Adipocyte (in vitro differentiated cells): ENCODE data around the gene AP1G2.

Source experiments
- DNase-seq: peaks from one replicate; pipeline ENCODE4 v3.0.0-alpha.2; 2015; ENCODE audit warnings: low read depth
- H3K27me3 ChIP-seq: replicated peaks from 2 replicates; pipeline ENCODE4 v1.7.0; 2013; ENCODE audit warnings: mild to moderate bottlenecking, low read length, moderate library complexity; ENCODE audit not compliant: control insufficient read depth, insufficient read depth
- H3K36me3 ChIP-seq: 2 replicates; pipeline ENCODE4 v1.7.0; 2013; ENCODE audit warnings: low read length, mild to moderate bottlenecking, moderate library complexity; ENCODE audit not compliant: control insufficient read depth, insufficient read depth, severe bottlenecking
- H3K4me1 ChIP-seq: 2 replicates; pipeline ENCODE4 v1.7.0; 2013; ENCODE audit warnings: mild to moderate bottlenecking, low read length, moderate library complexity; ENCODE audit not compliant: control insufficient read depth, insufficient read depth
- H3K4me3 ChIP-seq: 2 replicates; pipeline ENCODE4 v1.7.0; 2013; ENCODE audit warnings: mild to moderate bottlenecking, low read length, moderate library complexity
- H3K9ac ChIP-seq: 2 replicates; pipeline ENCODE4 v1.7.0; 2013; ENCODE audit warnings: mild to moderate bottlenecking, low read length, moderate library complexity
- H3K9me3 ChIP-seq: 2 replicates; pipeline ENCODE4 v1.7.0; 2013; ENCODE audit warnings: mild to moderate bottlenecking, low read length, moderate library complexity; ENCODE audit not compliant: control insufficient read depth

The AP1G2 gene

DNA sequence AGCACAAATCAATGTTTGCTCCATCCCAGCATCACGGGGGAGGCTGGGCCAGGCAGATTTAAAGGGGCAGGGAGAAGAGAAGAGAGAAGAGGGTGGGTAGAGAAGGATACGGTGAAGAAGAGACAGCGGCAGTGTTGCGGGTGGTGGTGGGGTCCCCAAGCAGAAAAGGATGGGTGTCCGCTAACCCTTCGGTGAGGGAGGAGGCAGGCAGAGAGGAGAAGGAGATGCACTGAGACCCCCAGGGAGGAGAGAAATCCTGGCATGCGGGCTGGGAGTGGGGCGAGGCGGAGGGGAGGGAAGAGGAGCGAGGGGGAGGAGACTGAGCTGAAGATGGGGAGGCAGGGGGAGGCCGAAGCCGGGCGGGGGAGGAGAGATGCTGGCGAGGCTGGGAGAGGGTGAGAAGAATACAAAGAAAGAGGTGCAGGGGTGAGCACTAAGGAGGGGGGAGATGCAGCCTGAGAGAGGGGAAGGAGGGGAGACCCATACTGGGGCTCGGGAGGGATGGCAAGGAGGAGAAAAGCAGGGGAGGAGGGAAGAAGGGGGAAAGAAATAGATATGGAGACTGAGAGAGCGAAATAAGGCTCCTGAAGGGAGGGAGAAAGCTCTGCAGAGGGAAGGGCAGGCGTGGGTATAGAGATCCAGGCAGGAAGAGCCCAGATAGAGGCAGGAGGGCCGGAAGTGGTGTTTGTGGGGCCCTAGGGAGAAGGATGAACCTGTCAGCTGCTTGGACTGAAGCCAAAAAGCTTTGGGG lies 11.1 kb upstream of the AP1G2 start, which contains the start of gene JPH4:
Gene JPH4, minus strand, starts transcription at position 231 of the 751 bp plus-strand sequence. CDS start 1,337 bp downstream, outside the sequence.
- Histone ChIP-seq H3K4me3 (no peak within 1 kb of the TSS), H3K27me3 (peaks cover 55% of the 10 kb centered on the region), H3K36me3 (no peaks in the 10 kb centered on the region), H3K4me1 (no peaks in the 10 kb centered on the region), H3K9me3 (no peaks in the 10 kb centered on the region), H3K9ac (no peak within 1 kb of the TSS)
- no peak for DNase-seq

DNA sequence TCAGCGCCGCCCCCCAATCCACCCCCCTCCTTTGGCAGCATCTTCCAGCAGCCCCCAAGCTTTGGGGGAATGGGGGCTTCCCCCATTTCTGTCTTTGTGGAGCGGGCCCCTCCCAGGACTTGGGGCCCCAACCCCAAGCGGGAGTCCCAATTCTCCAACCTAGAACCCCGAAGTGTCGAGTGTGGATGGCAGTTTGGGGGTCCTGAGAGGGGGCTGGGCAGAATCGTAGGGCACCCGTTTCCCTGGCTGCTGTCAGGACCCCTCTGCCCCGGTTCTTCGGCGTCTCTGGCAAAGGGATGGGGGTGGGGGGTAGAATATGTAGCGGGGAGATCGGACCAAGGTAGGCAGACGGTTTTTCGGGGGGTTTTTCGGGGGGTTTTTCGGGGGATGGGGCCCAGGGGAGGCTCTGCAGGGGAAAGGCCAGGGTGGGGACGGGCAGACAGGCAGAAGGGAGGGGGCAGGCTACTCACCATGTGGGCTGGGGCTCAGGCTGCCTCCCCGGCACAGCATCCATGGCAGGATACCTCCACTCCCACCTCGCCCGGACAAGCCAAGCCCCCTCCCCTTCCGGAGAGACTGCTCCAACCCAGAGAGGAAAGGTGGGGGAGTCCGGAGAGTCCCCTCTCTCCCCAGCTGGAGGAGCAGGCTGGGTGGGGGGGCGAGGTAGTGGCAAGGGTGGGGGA lies 10.3 kb upstream of the AP1G2 start:
- H3K4me3 ChIP-seq = no peak overlapping the region
- peaks cover 49% of the 10 kb centered on the region for H3K27me3 ChIP-seq
- no peak for DNase-seq
- no peaks in the 10 kb centered on the region for H3K9me3 ChIP-seq
- no peaks in the 10 kb centered on the region for H3K4me1 ChIP-seq
- H3K36me3 ChIP-seq = no peaks in the 10 kb centered on the region
- no peak overlapping the region for H3K9ac ChIP-seq

DNA sequence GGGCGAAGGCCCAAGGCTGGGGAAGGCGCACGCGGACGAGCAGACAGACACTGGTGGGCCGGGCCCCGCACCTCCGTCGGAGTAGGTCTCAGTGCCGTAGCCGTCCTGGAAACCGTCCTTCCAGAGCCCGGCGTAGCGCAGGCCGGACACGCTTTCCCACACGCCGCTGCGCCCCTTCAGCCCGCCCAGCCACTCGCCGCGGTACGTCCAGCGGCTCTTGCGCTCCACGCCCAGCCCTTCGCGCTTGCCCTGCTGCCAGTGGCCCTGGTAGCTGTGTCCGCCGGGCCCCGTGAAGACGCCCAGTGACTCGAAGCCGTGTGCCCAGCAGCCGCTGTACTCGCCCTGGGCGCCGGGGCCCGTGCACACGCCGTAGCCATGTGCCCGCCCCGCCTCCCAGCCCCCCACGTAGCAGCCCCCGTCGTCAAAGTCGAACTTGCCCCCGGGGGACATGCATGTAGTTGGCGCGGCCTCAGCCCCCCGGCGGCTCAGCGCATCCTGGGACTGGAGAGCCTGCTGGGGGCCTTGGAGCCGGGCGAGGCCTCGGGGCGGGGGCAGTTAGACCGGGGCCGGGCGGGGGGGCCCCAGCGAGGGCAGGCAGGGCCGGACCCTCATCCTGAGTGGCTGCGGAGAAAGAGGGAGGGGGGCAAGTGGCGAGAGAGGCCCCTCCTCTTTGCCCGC lies 9.6 kb upstream of the AP1G2 start:
- peak; percentile 15 for DNase-seq
- H3K9me3 ChIP-seq = no peaks in the 10 kb centered on the region
- H3K27me3 ChIP-seq = peaks cover 42% of the 10 kb centered on the region
- H3K9ac ChIP-seq = no peak overlapping the region
- H3K4me1 ChIP-seq = no peaks in the 10 kb centered on the region
- no peaks in the 10 kb centered on the region for H3K36me3 ChIP-seq
- H3K4me3 ChIP-seq = no peak overlapping the region

DNA sequence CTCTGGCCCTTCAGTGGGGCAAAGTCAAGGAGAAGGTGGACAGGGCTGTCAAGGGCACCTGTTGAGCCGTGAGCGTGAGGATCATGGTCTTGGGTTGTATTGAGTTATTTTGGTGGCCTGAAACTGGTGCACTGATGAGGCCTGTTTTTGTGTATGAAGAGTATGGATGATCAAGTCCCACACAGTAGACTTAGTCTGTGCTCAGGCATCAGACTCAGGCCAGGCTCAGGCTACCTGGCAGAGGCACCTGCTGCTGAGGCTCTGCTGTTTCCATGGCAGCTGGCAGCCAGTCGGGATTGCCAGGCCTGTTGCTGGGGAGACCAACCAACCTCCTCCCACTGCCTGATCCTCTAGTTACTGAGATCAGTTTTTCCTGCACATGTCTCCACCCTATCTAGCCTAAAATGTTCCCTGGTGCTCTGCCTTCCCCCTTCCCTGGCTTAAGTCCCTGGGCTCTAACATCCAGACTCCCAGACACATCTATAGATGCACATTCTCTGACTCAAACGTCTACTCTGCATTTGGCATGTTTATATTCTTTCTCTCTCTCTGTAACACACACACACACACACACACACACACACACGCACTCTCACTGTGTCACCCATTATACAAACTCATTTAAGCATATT lies 5.9 kb upstream of the AP1G2 start:
- H3K4me3 ChIP-seq = no peak overlapping the region
- no peaks in the 10 kb centered on the region for H3K9me3 ChIP-seq
- peaks cover 37% of the 10 kb centered on the region for H3K27me3 ChIP-seq
- H3K36me3 ChIP-seq = no peaks in the 10 kb centered on the region
- no peak for DNase-seq
- no peak overlapping the region for H3K9ac ChIP-seq
- H3K4me1 ChIP-seq = no peaks in the 10 kb centered on the region

DNA sequence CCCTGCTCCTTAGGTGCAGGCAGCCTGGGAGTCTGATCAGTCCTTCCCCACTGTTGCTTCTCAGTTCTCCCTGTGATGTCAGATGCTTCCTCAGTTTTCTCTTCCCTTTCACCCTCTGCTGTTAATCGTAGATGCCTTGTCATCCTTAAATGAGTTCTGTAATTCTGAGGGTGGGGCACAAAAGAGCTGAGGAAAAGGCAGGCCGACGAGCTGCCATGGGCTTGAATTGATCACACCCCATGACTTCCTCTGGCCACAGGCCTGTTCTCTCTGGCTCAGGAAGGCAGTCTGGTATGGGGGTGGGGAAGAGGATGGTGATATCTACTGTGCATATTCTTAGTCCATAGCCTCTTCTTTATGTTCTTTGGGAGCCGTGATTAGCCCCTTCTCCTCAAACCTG lies 5.2 kb upstream of the AP1G2 start:
- DNase-seq = no peak
- no peaks in the 10 kb centered on the region for H3K9me3 ChIP-seq
- H3K27me3 ChIP-seq = peaks cover 33% of the 10 kb centered on the region
- H3K9ac ChIP-seq = no peak overlapping the region
- H3K36me3 ChIP-seq = no peaks in the 10 kb centered on the region
- no peaks in the 10 kb centered on the region for H3K4me1 ChIP-seq
- no peak overlapping the region for H3K4me3 ChIP-seq

DNA sequence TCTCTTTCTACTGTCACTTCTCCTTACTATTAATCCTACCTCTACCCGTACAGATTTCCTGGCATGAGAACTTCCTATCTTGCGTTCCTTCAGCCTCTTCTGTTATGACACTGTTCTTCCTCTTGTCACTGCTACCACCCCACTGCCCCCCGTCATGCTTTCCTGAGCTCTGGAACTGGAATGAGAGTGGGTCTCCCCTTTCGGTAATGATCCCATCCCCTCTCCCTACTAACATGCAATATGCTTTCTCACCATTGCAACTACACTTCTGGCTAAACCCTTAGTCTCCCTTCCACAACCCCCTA lies 4.9 kb upstream of the AP1G2 start:
- Histone ChIP-seq H3K4me1 (no peaks in the 10 kb centered on the region), H3K4me3 (no peak overlapping the region), H3K27me3 (peaks cover 30% of the 10 kb centered on the region), H3K36me3 (no peaks in the 10 kb centered on the region), H3K9ac (no peak overlapping the region), H3K9me3 (no peaks in the 10 kb centered on the region)
- DNase-seq = no peak

DNA sequence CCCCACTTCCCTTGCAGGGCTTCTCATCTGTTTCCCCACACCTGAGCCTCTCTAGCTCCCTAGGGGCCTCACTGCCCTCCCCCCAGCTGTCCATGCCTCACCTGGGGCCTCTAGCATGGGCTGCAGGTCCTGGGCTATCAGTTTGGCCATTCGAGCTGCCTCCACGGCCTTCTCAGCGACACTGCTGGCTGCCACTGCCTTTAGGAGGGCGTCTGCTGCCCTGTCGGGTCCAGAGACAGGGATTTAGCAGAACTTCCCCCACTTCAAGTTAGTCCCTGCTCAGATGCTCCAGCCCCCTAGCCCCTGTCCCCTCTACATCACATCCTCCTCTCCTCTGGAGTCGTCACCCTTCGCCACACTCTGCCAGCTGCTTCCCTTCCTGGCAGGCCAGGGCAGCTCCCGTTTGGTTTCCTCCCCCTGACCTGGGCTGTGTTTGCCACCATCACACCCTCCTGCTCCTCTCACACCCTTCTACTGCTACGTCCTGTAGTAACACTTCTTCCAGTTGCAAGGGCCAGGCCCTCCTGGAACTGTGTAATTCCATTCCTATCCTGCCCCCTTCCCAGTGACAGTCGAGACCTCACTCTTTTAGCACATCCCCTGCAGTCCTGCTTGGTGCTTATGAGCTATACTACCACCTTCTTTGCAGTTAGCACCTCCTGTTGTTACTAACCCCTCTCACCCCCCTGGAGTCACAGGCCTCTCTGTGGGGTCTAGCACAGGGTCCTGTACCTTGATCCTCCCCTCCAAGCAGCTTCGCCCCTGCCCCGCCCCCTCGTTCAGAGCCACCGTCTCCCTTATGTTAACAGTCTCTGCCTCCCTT lies 4.3 kb upstream of the AP1G2 start:
- no peaks in the 10 kb centered on the region for H3K36me3 ChIP-seq
- H3K4me1 ChIP-seq = peaks cover 1% of the 10 kb centered on the region
- DNase-seq = no peak
- peaks cover 28% of the 10 kb centered on the region for H3K27me3 ChIP-seq
- no peak overlapping the region for H3K4me3 ChIP-seq
- no peaks in the 10 kb centered on the region for H3K9me3 ChIP-seq
- H3K9ac ChIP-seq = no peak overlapping the region

DNA sequence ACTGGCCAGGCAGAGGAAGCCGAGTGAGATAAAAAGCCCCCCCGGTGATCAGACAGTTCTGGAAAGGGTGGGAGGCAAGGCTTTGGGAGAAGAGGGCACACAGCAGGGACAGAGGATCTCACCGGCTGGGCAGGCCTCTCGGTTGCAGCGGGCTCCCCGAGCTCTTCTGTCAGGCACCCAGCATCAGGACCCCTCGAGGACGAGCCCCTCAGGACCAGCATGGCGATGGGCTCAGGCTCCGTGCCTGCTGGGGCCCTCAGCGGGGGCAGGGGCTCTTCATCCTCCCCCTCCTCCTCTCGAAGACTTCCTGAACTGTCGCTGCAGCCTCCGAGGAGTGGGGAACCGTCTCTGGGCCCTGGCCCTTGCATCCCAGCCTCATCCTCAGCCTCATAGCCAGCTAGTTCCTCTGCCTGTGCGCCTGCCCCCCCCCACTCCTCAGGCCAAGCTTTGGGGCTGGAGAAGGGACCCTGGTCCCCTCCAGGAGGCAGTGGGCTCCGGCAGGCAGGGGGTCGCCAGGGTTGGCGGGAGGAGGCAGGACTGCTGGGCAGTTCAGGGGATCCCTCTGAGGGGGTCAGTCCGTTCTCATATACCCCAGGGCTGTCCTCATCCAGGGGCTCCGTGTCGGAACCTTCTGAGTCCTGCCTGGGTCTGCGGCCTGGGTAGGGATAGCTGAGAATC lies 3.4 kb upstream of the AP1G2 start:
- peaks cover 21% of the 10 kb centered on the region for H3K27me3 ChIP-seq

DNA sequence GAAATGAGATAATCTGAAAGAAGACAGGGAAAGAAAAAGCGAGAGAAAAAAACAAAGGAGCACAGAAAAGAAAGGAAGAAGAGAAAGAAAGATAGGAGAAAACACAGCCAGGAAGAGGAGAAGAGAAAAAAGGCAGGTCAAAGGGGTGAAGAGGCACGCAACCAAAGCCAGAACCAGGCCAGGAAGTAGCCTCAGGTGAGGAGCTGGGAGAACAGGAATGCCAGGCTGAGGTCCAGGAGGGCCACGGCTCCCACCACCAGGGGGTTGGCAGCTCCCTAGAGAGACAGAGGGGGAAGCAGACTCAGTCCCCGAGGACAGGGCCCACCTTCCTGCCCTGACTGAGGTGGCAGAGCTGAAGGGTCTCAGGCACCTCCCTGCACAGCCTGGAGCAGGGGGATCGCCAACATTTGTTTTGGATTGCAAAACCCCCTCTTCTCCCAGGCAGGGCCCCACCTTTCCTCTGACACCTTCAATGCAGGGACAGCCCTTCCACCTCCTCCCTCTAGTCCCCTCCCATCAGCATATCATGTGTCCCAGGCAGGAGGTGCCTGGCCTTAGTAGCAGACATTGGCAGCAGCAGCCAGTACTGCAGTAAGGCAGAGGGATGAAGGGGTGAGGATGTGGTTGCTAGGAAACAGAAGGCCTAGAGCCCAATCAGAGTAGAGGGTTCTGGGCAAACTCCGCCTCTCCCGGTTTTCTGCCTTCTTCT lies 2.0 kb upstream of the AP1G2 start:
- no peak overlapping the region for H3K9ac ChIP-seq
- no peaks in the 10 kb centered on the region for H3K36me3 ChIP-seq
- H3K27me3 ChIP-seq = peaks cover 13% of the 10 kb centered on the region
- no peak for DNase-seq
- H3K4me3 ChIP-seq = no peak overlapping the region
- H3K9me3 ChIP-seq = no peaks in the 10 kb centered on the region
- peaks cover 3% of the 10 kb centered on the region for H3K4me1 ChIP-seq

More for the DNA sequence above, 3.4 kb upstream of the AP1G2 start:
- H3K4me1 ChIP-seq = peaks cover 3% of the 10 kb centered on the region
- H3K4me3 ChIP-seq = no peak overlapping the region
- no peaks in the 10 kb centered on the region for H3K9me3 ChIP-seq
- DNase-seq = no peak
- H3K9ac ChIP-seq = no peak overlapping the region
- H3K36me3 ChIP-seq = no peaks in the 10 kb centered on the region
